T-helper 2 cell treated with Interferon-gamma antibody and Interleukin-4, amounts not matched to agents 100 ng/mL and 5 ng/mL, for 36 hours (primary cell): Measurements from ENCODE around the gene POU2AF2. TPM values are rescaled to one million over a fixed set of nuclear protein-coding genes. Genes with fewer than 3 reads are reported as not detected.
"Not testable (repeated sequence)": the region's sequence is repeated elsewhere in the genome, so short reads cannot be mapped to it uniquely, and the experiment has no call there.

ENCODE experiments used
- intact Hi-C: fragments of 100-400 bp; cut with micrococcal nuclease; formaldehyde crosslinking; loops from one replicate; pipeline ENCODE4 v1.15.1; 2023
- total RNA-seq: library from RNA; stranded (reverse); gene quantifications from 2 replicates; pipeline ENCODE4 v1.2.3, GENCODE V29; 2022

POU2AF2 gene, protein sequence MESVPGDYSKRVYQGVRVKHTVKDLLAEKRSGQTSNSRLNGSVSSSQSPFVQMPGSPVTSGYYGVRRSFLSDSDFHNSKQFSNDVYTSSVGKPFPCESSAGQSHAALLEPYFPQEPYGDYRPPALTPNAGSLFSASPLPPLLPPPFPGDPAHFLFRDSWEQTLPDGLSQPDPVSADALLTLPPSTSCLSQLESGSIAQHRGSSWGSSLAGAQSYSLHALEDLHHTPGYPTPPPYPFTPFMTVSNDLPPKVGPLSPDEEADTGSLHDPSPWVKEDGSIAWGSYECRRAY
- not detected in 2 replicates for total RNA-seq

DNA sequence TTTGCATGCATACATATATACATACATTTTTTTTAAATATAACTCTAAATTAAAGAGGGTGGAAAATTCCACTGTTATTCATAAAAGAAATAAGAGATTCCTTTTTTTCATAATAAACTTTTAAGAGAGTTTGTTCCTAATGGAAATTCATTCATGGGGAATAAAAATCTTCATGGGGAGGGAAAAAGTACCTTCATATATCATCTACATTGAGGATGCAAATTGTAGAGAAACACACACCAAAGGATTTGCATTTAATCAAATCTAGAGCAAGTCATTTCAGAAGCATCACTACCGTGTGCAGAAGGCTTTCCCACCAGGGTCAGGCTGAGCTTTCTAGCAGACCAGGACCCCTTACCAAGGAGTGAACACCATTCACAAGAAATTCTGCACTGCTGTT, at the start of gene POU2AF2:
POU2AF2 (plus strand) TSS at position 301 of the 400 bp plus-strand sequence. CDS start 129 bp downstream, outside the sequence.
- intact Hi-C loops = no loop called here

DNA sequence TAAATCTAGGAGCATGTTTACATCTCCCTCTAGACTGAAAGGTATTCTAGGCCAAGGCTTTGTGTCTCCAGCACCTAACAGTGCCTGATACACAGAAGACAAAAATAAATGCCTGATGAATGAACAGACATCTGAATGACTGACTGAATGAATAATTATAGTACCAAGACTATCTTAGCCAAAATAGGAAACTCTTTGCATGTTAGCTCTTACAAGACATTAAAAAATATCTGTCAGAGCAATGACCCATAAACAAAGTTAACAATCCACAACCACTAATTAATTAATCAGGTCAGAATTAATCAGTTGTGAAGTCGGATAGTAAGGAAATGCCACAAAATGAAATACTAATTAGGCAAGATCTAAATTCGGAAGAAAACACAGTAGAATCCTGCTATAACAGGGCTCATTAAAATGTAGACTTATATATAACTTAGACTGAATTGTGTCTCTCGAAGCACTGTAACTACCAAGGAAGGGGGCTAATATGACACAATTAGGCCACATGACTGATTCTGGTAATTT, 45.5 kb upstream of the POU2AF2 start:
- intact Hi-C loops = no loop called here

DNA sequence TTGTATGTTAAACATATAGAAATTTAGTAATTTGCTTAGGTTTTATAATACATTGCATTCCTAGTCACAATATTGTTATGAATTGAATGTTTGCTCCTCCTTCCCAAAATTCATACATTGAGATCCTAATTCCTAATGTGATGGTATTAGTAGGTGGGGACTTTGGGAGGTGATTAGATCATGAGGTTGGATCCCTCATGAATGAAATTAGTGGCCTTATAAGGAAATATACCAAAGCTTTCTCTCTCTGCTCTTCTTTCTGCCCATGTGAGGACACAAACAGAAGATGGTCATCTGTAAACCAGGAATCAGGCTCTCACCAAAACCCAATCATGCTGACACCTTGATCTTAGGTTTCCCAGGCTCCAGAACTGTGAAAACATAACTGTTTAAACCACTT, 41.3 kb upstream of the POU2AF2 start:
- intact Hi-C loops = no loop called here

GRCh38 chr11:111205632-111206385, 39.7 kb upstream of the POU2AF2 start:
- intact Hi-C loops = no loop called here

DNA sequence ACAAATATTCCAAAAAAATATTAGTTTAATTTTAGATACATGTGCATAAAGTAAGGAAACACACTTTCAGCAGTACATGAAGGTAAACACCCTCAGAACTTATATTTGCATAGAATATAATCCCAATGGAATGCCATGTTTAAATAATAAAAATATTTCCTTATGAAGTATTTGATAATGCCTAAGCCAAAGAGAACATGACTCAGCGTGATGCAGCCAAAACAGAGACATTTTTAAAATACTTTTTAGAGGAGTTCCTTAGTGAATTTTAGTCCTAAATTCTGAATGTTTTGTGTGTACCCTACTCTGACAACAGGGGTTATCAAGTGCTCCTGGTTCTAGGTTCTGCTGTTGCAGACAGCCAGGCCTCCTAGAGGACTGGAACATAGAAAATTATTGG, 39.1 kb upstream of the POU2AF2 start:
- intact Hi-C loops = no loop called here

GRCh38 chr11:111207213-111207612, 38.3 kb upstream of the POU2AF2 start:
- intact Hi-C loops = no loop called here

DNA sequence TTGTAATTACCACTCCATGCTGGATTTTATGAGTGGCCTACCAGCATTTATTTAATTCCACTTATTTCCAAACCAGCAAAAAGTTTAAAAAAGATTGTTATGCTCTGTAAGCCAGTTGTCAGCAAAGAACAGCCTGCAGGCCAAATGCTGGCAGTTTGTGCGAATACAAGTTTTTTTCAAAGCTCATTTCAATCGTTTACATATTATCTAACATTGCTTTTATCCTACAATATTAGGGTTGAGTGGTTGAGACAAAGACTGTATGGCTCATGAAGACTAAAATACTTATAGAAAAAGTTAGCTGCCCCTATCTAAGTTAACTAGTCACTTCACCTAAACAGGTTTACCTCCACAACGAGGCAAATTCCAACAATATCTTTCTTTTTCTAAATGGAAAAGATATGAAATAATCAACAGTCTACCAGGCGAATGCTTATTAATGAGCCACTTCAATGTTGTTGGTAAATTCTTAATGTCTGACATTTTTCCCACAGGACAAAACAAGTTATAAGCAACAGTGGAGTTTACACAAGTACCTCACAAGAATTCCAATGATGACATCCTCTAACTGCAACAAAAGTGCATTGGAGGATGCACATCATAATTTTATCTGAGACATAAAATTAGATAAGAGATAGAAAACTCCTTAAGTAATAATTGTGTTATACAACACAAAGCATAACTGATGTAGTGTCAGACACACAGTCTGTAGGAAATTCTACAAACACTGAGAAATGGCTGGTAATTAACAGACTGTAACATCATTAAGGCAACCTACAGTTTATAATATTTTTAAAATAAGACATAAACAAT, 35.8 kb upstream of the POU2AF2 start:
- intact Hi-C loops = no loop called here

- intact Hi-C loops = no loop called here
These were observed 32.3 kb upstream of the POU2AF2 start for GRCh38 chr11:111213256-111213655.

DNA sequence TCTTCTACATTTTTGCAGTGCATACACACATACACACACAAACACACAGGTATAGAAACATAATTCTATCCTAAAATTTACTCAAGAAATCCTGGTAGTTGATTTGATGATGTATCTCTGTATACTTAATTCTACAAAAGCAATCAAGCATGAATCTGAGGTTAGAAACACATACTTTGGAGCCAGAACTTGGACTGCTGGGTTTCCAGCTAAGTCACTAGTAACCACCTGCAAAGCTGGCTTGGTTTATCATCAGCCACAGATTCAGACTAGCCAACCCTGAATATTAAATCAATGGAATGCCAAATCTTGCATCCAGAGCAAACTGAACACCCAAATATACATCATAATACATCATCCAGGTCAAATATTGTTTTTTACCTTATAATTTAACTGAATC, 24.8 kb upstream of the POU2AF2 start:
- intact Hi-C loops = no loop called here

GRCh38 chr11:111221208-111221607, 24.3 kb upstream of the POU2AF2 start:
- intact Hi-C loops = no loop called here

DNA sequence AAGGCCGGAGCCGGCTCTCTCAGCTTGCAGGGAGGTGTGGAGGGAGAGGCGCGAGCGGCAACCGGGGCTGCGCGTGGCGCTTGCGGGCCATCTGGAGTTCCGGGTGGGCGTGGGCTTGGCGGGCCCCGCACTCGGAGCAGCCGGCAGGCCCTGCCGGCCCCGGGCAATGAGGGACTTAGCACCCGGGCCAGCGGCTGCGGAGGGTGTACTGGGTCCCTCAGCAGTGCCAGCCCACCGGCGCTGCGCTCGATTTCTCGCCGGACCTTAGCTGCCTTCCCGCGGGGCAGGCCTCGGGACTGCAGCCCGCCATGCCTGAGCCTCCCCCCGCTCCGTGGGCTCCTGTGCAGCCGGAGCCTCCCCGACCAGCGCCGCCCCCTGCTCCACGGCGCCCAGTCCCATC, 23.6 kb upstream of the POU2AF2 start:
- intact Hi-C loops = not testable (repeated sequence)

DNA sequence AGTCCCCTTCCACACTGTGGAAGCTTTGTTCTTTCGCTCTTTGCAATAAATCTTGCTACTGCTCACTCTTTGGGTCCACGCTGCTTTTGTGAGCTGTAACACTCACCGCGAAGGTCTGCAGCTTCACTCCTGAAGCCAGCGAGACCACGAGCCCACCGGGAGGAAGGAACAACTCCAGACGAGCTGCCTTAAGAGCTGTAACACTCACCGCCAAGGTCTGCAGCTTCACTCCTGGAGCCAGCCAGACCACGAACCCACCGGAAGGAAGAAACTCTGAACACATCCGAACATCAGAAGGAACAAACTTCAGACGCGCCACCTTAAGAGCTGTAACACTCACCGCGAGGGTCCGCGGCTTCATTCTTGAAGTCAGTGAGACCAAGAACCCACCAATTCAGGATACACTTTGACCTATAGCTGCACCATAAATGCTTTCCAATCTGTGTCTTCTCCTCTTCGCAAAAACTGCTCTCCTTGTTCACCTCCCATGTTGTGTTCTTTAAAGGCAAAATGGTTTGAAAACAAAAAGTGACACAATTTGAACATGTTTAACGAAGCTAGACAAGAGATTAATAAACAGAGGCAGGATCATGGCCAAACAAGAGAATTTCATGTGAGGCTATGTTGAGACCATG, 22.6 kb upstream of the POU2AF2 start:
- intact Hi-C loops = not testable (repeated sequence)

DNA sequence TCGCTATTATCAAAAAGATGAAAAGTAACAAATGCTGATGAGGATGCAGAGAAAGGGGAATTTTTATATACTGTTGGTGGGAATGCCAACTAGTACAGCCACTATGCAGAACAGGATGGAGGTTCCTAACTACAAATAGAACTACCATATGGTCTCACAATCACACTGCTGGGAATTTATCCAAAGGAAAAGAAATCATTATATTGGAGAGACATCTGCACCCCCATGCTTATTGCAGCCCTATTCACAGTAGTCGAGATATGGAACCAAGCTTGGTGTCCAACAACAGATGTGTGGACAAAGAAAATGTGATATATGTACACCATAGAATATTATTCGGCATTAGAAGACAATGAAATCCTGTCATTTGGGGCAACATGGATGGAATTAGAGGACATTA, 19.6 kb upstream of the POU2AF2 start:
- intact Hi-C loops = no loop called here

- intact Hi-C loops = loop anchor here (1.0 to 10.0 kb wide), 4 partner anchors 515 to 1027 kb away; partner anchors contain the start of gene ARHGAP20
These were observed 15.9 kb upstream of the POU2AF2 start for GRCh38 chr11:111229604-111230003.

DNA sequence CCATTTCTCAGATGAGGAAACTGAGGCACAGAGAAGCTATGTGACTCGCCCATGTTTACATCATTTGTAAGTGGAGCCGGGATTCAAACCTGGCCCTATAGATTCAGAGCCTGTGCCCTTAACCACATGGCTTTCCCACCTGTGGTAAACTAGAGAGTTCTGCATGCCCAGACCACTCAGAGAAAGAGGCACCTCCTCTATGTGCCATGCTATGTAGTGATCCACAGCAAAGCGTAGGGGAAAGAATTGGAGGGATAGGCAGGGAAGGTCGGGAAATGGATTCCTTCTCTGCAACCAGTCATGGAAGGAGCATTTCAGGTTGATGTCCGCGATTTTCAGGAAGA, 15.4 kb upstream of the POU2AF2 start:
- intact Hi-C loops = loop anchor here (1.0 to 10.0 kb wide), 4 partner anchors 515 to 1028 kb away; partner anchors contain the start of gene ARHGAP20

DNA sequence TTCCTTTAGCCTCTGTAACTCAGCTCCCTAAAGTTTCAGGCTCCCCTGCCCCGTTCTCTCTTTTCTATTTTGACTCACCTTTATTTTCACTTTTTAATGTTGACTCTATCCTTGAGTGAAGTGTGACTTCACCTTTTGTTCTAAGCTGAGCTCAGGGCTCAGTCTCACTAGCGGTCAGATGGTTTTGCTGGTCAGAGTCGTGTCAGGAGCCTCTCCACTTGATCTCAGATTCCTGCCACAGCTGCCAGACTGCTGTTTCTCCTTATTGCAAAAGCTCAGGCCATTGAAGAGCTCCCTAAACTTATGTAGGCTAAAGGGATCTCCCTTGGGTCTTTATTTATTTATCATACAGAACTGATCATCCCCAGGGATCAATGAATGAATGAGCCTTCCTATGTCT, 13.7 kb upstream of the POU2AF2 start:
- intact Hi-C loops = loop anchor here (5.0 to 10.0 kb wide), 2 partner anchors 517 to 1030 kb away; partner anchors contain the start of gene ARHGAP20

- intact Hi-C loops = loop anchor here (10.0 kb wide), 1 partner anchor 522 kb away; the partner anchor contains the start of gene ARHGAP20
These were observed 9.1 kb upstream of the POU2AF2 start for GRCh38 chr11:111236383-111236782.

DNA sequence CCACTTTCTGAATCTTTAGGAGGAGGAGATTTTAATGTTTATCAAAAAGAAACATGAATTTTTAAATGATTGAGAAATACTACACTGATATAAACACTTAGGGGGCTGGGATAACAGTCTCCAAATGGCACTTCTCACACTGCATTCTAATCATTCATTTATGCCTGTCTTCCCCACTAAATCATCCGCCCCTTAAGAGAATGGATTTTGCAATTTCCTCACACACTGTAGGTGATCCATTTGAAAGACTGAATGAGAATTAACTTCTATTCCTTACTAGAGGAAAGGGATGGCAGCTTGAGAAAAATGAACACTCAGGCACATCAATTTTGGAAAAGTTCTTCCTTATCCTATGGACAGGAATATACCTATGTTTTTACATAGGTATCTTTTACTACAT, 7.6 kb upstream of the POU2AF2 start:
- intact Hi-C loops = loop anchor here (10.0 kb wide), 1 partner anchor 523 kb away; the partner anchor contains the start of gene ARHGAP20

- intact Hi-C loops = no loop called here
These were observed 1.4 kb downstream of the POU2AF2 start for GRCh38 chr11:111246956-111247355.

GRCh38 chr11:111250936-111251335, 5.4 kb downstream of the POU2AF2 start:
- intact Hi-C loops = no loop called here

- intact Hi-C loops = no loop called here
These were observed 7.6 kb downstream of the POU2AF2 start for GRCh38 chr11:111253131-111253530.
